Stimulated activated CD4-positive, alpha-beta T cell treated with anti-CD3 and anti-CD28 coated beads, Interleukin-15, amount 100 ng/mL, for 48 hours (primary cell): ENCODE measurements around the gene P2RY6.
"Not testable (repeated sequence)": the region's sequence is repeated elsewhere in the genome, so short reads cannot be mapped to it uniquely, and the experiment has no call there.

Experiments
- DNase-seq, 2 donors: peaks; one replicate each; pipeline ENCODE4 v3.0.0-alpha.2; 2020; ENCODE audit warnings: low read depth in 2 of 2

P2RY6 gene

GRCh38 chr11:73271936-73272679, at the start of gene P2RY6:
Gene P2RY6 (plus strand): TSS chr11:73272338. CDS start chr11:73296519, 24,181 bp downstream.
- no peak for DNase-seq

GRCh38 chr11:73223998-73224730, 48.0 kb upstream of the P2RY6 start:
- DNase-seq, result no peak

GRCh38 chr11:73225001-73225686, 47.0 kb upstream of the P2RY6 start:
- DNase-seq, result no peak

- DNase-seq, result no peak
These were observed 46.3 kb upstream of the P2RY6 start for GRCh38 chr11:73225851-73226250.

GRCh38 chr11:73226297-73227006, 45.7 kb upstream of the P2RY6 start:
- DNase-seq, result no peak

- DNase-seq, result no peak
These were observed 44.4 kb upstream of the P2RY6 start for GRCh38 chr11:73227571-73228211.

GRCh38 chr11:73228268-73229134, 43.6 kb upstream of the P2RY6 start:
- DNase-seq, result no peak

- DNase-seq, result no peak
These were observed 42.7 kb upstream of the P2RY6 start for GRCh38 chr11:73229321-73229895.

- no peak for DNase-seq
These were observed 42.0 kb upstream of the P2RY6 start for GRCh38 chr11:73229896-73230875.

- no peak for DNase-seq
These were observed 41.2 kb upstream of the P2RY6 start for GRCh38 chr11:73230931-73231330.

- DNase-seq, result not testable (repeated sequence)
These were observed 39.7 kb upstream of the P2RY6 start for GRCh38 chr11:73232487-73232886.

GRCh38 chr11:73233211-73233610, 38.9 kb upstream of the P2RY6 start:
- DNase-seq, result no peak

- DNase-seq, result no peak
These were observed 38.3 kb upstream of the P2RY6 start for GRCh38 chr11:73233692-73234470.

- DNase-seq, result no peak
These were observed 37.5 kb upstream of the P2RY6 start for GRCh38 chr11:73234471-73235181.

GRCh38 chr11:73235236-73235786, 36.8 kb upstream of the P2RY6 start:
- DNase-seq, result no peak

GRCh38 chr11:73236205-73236765, 35.9 kb upstream of the P2RY6 start:
- DNase-seq, result no peak

- peak in 1 of 2 donors; percentile 29 for DNase-seq
These were observed 35.3 kb upstream of the P2RY6 start for GRCh38 chr11:73236854-73237253.
